Body of pancreas (tissue), 4 donors: Measurements from ENCODE around the gene TCF12.

Source experiments
- CTCF ChIP-seq, 7 experiments: fragments of 450-650 bp in 4 of 7; fragments of 200-600 bp in 3 of 7; sonication (generic) in 3 of 7; IDR thresholded peaks; one replicate each; pipeline ENCODE4 v1.5.1; 2016 to 2019; ENCODE audit warnings: antibody characterized with exemption in 7 of 7
- POLR2A ChIP-seq, 3 donors: fragments of 450-650 bp; IDR thresholded peaks; one replicate each; pipeline ENCODE4 v1.6.1; 2016; ENCODE audit warnings: antibody characterized with exemption in 3 of 3, mild to moderate bottlenecking in 2 of 3

DNA sequence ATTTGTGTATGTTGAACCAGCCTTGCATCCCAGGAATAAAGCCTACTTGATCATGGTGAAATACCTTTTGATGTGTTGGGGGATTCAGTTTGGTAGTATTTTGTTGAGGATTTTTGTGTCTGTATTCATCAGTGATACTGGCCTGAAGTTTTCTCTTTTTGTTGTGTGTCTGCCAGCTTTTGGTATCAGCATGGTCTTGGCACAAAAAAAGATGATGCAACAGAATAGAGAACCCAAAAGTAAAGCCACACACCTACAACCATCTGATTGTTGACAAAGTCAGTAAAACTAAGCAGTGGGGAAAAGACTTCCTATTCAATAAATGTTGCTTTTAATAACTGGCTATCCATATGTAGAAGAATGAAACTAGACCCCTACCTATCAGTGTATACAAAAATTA is 77.6 kb downstream of the TCF12 start:
- no peak for TF ChIP-seq CTCF (IDR thresholded peaks at IDR 0.05)
- no peak for TF ChIP-seq POLR2A (IDR thresholded peaks at IDR 0.05)
